ENCODE data around the gene EFHC1.

EFHC1 gene

DNA sequence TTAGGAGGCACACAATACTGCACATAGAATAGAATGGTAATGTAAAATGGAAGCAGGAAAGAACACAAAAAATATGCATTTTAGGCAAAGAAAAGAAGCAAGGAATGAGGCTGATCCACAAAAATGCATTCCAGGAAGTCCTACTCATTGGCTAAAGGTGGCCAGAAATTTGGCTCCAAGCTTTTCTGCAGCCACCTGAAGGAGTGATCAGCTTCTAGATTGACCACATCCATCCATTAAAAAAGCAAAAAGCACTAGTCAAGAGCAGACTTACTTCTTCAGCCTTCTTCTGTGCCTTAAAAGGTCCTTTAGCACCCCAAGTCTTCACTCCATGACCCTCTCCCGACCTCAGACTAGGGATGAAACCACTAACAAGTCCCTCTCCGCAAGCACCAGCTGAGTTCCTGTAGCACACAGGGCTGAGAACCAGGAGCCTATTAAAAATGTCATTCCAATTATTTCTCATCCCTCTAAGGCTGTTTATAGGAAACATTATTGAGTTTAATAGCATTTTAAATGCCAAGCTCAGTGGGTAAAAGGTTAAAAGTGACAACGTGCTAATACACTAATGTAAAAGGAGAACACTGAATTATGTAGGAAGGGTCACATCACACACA is 120.3 kb downstream of the EFHC1 start:
- no peak for DNase-seq (ENCODE audit: low spot score)

- no peak for DNase-seq (ENCODE audit: low spot score)
Observed at GRCh38 chr6:52541135-52541534, 121.0 kb downstream of the EFHC1 start.

- DNase-seq (ENCODE audit: low spot score), result no peak
Observed at GRCh38 chr6:52543262-52543661, 123.1 kb downstream of the EFHC1 start.

DNA sequence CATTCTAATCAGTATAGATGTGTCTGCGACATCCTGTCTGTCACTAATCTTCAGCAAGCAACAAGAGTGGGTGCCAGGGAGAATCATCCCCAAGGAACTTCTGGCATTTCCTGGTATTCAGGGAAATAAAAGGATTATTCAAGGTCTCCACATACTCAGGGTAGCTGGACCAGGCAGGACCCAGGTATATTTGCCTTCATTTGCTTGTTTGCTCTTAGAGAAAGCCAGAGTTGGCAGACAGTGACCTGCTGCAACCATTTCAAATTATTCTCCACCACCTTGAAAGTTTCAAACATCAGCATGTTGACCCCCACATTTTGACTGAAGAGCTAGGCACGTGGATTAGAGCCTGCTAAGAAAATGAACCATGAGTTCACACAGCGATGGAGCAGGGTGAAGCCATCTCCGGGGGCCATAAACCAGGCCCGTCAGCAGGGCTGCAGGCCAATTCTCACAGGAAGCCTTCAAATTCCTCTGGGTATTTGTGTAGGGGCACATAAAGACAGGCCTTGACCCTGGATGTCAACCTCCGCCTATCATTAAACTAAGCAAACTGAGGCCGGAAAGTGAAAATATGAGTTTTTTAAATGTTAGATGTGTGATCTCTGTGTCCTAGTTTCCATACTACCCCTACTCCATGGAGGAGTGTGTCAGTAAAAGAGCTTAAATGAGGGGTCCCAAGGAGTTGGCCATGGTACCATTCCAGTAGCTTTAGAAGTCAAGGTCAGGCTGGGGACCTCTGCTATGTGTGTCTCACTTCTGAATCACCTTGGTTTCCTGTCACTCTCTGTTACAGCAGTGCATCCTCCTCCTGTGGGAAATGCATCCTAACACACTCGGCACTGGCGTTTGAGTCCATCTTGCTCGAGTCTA is 123.8 kb downstream of the EFHC1 start:
- DNase-seq (ENCODE audit: low spot score), result no peak

- DNase-seq (ENCODE audit: low spot score), result no peak
Observed at GRCh38 chr6:52544602-52545405, 124.7 kb downstream of the EFHC1 start.

DNA sequence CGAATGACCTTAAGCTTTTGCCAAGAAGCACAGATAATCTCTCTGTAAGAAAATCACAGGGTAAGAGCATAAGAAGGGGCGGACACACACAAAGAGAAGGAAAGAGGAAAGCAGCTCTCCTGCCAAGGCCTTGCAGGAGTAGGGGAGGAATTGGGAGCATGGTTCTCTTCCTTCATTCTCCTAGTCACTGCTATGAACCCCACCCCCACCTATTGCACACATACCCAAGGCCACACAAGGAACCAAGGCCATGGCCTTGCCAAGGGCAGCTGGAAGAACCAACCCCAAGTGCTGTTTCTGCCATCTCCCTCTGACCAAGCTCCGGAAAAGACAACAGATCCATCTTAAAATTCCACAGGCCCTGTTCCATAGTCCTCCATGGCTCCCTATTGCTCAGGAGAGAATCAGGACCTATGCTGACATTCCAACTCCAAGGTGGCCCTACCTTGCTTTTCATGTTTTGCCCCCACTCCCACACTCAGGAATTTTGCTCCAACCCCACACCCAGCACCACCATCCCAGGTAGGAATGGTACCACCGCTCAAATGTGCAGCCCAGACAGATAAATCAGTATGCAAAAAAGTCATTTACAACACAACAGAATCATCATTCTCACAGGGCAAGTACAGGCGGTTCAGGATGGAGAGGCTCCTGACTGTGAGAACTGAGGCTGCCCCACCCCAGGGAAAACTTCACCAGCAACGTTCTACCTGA is 125.4 kb downstream of the EFHC1 start:
- DNase-seq (ENCODE audit: low spot score), result no peak

GRCh38 chr6:52546192-52546591 is 126.0 kb downstream of the EFHC1 start:
- DNase-seq (ENCODE audit: low spot score), result no peak

DNA sequence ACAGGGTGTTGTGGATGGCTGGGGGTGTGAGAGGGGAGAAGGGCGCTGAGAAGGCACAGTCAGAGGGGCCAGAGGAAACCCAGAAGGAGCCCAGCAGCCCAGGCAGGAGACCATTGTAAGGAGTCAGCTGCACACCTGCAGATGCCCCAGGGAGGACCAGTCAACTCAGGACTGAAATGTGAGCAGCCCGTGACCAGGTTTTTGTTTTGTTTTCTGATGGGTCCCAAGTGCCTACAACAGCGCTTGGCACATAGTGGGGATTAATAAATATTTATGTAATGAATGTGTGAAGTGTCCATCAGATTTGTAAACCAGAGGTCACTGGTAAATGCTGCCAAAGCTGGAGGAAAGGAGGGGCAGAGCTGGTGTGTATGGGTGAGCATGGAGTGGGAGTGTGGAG is 126.5 kb downstream of the EFHC1 start:
- no peak for DNase-seq (ENCODE audit: low spot score)

DNA sequence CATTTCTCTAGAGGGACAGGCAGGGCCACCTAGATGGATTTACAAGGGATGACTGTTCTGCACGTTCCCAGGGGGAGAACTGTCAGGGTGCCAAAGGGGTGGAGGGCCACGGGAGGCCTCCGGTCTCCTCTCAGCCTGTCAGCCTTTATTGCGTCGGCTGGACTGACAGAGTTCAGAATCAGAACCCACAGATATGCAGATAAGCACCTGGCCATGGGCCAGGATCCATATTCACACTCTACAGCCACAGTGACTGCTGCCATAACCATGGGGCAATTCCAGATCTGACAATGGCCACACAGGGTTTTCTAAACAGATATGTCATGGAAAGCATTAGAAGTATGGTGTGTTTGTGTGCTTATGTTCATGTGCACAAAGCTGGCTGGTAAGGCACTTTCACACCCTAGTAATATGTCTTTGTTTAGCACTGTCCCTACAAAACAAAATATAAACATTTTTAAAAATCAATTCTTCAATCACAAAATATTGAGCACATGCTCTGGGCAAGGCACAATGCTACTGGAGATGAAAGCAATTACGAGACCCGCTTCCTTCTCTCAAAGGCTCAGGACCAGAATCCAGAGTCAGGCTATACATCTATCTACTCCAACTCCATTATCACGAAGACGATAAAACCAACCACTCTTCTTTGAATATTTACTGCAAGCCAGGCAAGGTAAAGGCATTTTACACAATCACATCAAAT is 127.7 kb downstream of the EFHC1 start:
- no peak for DNase-seq (ENCODE audit: low spot score)

- no peak for DNase-seq (ENCODE audit: low spot score)
Observed at GRCh38 chr6:52548353-52548713, 128.2 kb downstream of the EFHC1 start.

GRCh38 chr6:52548999-52549398 is 128.9 kb downstream of the EFHC1 start:
- no peak for DNase-seq (ENCODE audit: low spot score)

- no peak for DNase-seq (ENCODE audit: low spot score)
Observed at GRCh38 chr6:52549428-52549827, 129.3 kb downstream of the EFHC1 start.

- no peak for DNase-seq (ENCODE audit: low spot score)
Observed at GRCh38 chr6:52550014-52550575, 130.0 kb downstream of the EFHC1 start.

GRCh38 chr6:52550870-52551269 is 130.7 kb downstream of the EFHC1 start:
- DNase-seq (ENCODE audit: low spot score), result no peak

- no peak for DNase-seq (ENCODE audit: low spot score)
Observed at GRCh38 chr6:52551483-52552277, 131.5 kb downstream of the EFHC1 start.

DNA sequence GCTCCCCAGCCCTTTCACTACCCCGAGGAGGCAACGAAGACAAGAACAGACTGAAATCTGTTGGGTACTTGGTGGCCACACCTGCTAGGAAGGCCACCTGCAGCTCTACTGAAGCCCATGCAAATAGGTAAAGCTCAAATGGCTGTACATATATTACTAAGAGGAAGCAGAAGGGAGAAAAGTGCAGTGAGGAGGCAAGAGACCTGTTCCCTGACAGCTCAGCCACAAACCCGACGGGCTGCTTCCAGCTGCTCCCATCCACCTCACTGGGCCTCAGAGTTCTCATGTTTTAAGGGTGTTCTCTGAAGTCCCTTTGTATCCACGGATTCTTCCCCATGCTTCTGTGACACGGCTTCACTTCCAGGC is 132.1 kb downstream of the EFHC1 start:
- no peak for DNase-seq (ENCODE audit: low spot score)

DNA sequence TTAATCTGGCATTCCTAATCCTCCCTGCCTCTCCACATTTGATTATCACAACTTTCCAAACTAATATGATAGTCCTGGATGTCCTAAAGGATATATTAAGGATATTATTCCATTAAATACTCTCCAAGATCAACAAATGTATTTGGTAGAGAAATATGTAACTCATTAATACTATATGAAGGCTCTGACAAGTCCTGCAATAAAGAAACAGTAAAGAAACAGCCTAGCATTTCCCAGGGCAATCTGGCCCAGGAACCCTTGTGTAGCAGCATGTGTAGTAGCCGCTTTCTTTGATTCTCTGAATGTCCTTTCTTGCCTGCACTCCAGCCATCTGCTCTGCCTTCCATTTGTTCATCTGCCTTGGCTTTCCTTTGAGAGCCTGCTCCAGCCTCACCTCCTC is 133.0 kb downstream of the EFHC1 start:
- DNase-seq (ENCODE audit: low spot score), result no peak

DNA sequence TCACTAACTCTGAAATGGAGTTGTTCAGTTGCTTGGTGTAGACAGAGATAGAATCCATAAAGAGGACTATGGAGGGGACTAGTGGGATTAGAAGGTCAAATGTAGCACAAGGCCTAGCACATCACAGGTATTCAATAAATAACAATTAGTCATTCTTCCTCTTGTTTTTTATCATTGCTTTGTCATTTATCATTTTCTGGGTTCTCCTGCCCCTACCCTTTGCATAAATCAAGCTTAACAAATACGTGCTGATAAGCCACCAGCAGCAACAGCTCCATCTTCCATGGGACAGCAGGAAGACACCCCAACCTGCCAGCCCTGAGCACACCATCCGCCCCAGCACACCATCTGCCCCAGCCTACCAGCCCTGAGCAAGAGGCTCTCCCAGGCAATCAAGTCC is 133.6 kb downstream of the EFHC1 start:
- no peak for DNase-seq (ENCODE audit: low spot score)

DNA sequence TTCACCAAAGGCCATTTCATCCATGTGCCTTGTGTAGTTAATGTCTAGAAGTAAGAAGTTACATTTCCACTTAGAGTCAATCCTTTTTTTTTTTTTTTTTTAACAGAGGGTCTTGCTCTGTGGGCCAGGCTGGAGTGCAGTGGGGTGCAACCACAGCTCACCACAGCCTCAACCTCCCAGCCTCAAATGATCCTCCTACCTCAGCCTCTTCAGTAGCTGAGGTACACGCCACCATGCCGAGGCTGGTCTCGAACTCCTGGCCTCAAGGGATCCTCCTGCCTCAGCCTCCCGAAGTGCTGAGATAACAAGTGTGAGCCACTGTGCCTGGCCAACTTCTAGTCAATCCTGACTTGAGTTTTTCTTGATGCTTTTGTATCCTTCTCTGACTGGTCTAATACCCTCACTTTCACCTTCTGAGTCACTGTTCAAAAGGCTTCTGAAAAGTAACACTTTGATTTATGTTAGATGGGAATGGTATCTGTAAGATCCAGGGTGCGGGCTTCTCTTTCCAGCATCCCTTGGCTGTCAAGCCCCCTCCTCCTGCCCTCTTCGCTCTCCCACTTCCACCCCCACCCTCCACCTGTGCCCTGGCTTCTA is 134.6 kb downstream of the EFHC1 start:
- DNase-seq (ENCODE audit: low spot score), result no peak
